Astrocyte of the hippocampus (primary cell): ENCODE results near the gene ANKS4B.
"Not testable (repeated sequence)": the region's sequence is repeated elsewhere in the genome, so short reads cannot be mapped to it uniquely, and the experiment has no call there.

Source experiments
- DNase-seq: peaks from one replicate; pipeline ENCODE4 v3.0.0; 2011; ENCODE audit warnings: low read depth, low spot score

The ANKS4B gene, protein sequence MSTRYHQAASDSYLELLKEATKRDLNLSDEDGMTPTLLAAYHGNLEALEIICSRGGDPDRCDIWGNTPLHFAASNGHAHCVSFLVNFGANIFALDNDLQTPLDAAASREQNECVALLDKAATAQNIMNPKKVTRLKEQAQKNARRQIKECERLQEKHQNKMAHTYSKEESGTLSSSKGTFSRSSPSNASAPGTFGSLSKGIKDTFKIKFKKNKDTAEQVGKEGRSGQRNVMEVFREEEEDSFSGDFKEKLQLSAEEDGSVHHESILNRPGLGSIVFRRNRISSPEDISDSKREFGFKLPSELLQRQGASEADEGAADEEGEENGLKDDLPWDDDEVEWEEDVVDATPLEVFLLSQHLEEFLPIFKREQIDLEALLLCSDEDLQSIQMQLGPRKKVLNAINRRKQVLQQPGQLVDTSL

DNA sequence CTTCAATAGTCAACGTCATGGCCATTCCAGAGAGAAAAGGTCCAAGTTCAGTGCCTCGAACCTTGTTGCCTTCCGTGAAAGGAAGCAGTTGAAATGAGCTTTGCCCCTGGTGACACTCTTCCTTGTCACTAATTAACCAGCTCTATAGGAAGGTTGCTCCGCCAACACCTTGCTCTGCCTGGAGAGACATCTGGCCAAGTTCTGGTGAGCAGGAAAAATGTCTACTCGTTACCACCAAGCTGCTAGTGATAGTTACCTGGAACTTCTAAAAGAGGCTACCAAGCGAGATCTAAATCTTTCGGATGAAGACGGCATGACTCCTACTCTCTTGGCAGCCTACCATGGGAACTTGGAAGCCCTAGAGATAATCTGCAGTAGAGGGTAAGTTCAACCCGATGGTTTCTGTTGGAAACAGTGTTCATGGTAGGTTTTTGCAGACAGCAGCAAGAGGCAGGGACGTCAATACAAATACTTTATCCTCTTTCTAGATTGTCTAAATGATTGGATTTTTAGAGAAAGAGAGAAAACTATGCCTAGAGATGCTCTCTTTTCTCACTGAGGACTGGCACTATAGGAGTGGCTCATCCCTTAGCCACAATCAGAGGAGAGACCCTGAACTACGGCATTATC is at the start of gene ANKS4B:
Gene ANKS4B, plus strand, starts transcription at position 179 of the 630 bp plus-strand sequence. Its CDS starts 39 bp downstream, at position 218.
- no peak for DNase-seq

DNA sequence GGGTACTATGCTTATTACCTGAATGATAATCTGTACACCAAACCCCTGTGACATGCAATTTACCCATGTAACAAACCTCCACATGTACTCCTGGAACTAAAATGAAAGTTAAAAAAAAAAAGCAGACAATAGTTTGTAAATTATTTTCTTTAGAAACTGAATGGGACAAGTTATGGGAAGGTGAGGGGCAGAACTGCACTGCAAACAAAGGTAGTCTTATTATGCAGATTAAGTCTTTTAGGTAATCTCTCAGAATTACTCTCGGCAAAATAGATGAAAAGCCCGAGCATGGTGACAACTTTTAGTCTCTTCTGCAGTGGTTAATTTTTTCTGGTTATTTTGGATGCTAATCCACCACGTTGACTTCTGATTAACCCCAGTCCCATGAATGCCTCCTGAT is 49.5 kb upstream of the ANKS4B start:
- DNase-seq: no peak

DNA sequence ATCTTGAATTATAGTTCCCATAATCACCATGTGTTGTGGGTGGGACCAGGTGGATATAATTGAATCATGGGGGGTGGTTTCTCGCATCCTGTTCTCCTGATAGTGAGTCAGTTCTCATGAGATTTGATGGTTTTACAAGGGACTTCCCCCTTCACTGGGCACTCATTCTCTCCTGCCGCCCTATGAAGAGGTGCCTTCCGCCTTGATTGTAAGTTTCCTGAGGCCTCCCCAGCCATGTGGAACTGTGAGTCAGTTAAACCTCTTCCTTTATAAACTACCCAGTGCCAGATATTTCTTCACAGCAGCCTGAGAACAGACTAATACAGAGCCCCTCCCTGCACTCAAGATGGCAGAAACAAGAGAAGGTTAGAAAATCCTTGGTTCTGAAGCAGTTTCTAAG is 48.7 kb upstream of the ANKS4B start:
- no peak for DNase-seq

DNA sequence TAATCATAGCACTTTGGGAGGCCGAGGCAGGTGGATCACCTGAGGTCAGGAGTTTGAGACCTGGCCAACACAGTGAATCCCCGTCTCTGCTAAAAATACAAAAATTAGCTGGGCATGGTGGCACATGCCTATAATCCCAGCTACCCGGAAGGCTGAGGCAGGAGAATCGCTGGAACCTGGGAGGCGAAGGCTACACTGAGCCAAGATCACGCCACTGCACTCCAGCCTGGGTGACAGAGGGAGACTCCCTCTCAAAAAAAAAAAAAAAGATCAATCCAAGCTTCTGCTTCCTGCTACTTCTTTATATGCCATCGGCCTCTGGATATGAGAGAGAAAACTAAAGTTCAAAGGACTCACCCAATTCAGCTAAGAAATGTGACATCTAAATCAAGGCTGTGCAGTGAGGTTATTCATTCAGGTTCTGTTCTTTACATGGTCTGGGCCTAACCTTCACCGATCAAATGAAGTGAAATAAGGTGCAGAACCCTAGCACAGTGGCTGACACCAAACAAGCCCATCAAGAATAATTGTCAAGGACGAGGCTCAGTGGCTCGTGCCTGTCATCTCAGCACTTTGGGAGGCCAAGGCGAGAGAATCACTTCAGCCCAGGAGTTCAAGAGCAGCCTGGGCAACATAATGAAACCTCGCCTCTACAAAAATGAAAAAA is 47.7 kb upstream of the ANKS4B start:
- no peak for DNase-seq

DNA sequence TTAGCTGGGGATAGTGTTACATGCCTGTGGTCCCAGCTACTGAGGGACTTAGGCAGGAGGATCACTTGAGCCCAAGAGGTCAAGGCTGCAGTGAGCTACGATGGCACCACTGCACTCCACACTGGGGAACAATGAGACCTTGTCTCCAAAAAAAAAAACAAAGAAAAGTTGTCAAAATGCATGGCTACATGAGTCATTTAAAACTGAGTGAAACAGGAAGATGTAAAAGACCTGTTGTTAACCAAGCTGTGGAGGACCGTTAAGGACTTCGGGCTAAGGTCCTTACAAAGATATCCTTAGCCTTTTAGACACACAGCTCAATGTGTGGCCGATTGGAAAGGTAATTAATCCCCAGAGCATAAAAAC is 47.2 kb upstream of the ANKS4B start:
- DNase-seq: peak; percentile 2

DNA sequence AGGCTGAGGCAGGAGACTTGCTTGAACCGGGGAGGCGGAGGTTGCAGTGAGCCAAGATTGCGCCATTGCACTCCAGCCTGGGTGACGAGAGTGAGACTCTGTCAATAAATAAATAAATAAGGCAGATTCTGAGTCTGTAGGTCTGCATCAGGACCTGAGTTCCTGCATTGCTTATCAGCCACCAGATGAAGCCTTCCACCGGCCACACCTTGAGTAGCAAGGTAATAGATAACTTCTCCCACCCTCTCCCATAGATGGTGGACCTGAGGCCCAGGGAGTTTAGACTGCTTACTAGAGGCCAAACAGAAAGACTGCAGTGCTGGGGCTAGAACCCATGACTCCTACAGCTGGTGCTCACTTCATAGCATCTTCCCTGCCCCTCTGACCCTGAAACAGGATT is 44.2 kb upstream of the ANKS4B start:
- DNase-seq: no peak

DNA sequence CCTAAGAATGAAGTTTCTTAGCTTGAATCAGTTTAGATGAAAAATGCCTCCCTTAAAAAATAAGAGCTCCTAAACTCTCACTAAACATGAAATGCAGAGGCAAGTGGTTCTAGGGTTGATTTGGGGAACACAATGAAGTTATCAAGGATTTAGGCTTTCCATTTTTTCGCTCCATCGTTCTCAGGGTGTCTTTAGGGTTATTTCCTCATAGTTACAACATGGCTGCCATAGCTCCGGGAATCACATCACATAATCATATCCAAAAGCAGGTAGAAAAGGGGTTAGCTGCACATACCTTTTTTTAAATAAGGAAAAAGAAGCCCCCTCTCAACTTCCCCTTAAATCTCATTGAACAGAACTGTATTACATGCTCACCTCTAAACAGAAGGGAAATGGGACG is 43.5 kb upstream of the ANKS4B start:
- DNase-seq: no peak

DNA sequence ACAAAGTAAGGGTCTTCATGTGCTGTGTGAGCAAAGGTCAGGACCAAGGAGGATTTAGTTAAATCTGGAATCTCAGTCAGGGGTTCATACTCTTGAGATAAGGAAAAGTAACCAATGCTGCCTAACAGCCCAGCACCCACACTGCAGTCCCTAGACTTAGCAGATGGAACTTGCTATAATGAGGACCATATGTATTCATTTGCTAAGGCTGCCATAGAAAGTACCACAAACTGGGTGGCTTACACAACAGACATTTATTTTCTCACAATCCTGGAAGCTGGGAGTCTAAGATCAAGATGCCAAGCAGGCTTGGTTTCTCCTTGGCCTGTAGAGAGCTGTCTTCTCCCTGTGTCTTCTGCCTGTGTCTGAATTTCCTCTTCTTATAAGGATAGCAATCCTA is 42.9 kb upstream of the ANKS4B start:
- DNase-seq: no peak

DNA sequence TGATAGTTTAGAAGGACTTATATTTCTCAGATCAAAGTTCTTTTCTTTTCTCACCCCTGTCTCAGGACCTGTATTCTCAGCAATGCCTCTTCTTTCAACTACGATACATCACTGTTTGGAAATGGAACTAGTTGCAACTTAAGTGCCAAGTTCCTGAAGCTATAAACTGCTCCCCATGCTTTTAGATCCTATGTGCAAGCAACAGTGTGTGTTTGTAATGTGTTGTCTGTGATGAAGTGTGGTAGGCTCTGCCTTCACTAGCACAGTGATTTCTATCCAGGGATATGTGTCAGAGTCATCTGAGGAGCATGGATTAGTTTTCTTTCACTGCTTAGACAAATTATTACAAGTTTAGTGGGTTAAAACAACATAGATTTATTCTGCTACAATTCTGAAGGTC is 40.5 kb upstream of the ANKS4B start:
- DNase-seq: no peak

DNA sequence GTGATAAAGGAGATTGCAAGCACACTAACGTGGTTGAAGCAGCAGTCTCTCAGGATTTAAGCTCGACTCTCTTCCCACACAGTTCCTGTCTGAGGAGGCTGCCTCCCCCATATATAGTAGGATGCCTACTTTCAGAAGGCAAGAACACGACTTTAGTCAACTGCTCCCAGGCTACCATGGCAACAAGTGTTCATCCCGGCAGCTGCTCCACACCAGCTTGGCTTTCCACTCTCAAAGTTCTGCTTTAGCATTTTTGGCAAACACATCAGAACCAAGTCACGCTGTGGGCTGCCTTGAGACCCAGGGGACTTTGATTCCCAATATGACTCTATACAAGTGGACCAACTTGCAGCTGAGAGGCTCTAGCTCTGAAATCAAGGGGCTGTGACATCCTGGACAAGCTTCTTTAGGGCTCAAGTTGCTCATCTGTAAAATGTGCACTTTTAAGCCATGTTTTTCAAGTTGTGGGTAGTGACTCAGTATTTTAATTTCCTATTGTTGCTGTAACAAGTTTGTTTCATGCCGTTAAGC is 38.7 kb upstream of the ANKS4B start:
- DNase-seq: peak; percentile 2

DNA sequence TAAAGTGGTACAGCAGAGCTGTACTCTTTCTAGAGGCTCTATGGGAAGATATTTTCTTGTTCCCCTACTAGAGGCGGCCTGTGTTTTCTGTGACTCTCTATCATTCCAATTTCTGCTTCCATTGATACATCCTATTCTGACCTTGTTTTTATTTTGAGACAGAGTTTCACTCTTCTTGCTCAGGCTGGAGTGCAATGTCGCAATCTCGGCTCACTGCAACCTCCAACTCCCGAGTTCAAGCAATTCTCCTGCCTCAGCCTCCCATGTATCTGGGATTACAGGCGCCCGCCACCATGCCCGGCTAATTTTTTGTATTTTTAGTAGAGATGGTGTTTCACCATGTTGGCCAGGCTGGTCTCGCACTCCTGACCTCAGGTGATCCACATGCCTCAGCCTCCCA is 38.2 kb upstream of the ANKS4B start:
- not testable (repeated sequence) for DNase-seq

DNA sequence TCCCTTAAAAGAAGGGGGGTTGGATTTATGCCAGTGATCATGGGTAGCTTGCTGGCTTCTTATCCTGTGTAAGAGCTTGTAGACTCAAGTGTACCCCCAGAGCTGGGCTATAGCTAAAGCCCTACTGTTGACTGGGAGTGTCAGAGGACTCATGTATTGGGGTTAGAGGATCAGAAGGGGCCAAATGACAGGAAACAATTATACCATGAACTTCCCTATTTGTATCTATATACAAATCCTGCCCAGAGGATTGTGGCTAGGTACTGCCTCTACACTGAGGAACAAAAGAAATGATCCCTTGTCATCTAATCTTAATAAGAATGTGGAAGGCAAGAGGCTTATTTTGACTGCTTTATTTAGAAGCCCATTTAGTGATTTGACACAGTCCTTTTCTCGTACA is 36.4 kb upstream of the ANKS4B start:
- DNase-seq: no peak

DNA sequence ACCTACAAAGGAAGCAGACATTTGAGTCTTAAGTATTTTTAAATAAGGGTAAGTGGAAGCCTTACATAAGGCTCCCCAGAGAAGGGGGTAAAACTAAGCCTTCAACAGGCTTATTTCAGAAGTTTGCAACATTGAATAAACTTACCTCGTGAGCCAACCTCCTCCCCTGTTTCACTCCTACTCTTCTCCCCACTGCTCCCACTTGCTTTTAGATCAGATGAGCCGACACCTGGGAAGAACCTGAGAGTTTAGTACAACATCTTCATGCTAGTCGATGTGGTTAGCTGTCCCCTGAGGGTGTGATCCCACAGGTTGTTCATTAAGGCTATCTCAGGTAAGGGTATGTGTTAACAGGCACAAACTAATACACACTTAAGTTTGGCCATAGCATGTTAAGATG is 35.9 kb upstream of the ANKS4B start:
- no peak for DNase-seq

DNA sequence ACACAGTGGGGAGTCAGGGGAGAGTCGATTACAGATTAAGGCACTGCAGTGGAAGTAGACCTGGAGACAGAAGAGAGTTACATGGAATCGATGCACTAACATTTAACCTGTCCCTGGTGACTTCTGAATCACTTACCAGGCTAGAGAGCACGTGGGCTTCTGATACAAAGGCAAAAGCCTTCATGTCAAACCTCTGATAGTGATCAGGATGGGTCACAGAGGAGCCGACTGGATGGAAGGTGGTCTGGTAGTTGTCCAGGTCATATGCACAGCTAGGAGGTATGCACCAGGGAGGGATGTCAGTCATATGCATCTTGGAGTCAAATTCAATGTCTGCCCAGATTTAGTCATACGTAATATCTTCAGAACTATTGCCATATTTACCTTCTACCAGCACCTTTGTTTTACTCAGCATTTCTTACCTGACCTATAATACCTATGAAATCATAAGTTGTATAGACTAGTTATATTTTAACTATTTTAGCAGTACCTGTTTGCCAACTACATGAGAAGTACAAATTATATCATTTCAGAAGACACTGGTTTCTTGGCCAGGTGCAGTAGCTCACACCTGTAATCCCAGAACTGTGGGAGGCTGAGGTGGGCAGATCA is 33.8 kb upstream of the ANKS4B start:
- no peak for DNase-seq

DNA sequence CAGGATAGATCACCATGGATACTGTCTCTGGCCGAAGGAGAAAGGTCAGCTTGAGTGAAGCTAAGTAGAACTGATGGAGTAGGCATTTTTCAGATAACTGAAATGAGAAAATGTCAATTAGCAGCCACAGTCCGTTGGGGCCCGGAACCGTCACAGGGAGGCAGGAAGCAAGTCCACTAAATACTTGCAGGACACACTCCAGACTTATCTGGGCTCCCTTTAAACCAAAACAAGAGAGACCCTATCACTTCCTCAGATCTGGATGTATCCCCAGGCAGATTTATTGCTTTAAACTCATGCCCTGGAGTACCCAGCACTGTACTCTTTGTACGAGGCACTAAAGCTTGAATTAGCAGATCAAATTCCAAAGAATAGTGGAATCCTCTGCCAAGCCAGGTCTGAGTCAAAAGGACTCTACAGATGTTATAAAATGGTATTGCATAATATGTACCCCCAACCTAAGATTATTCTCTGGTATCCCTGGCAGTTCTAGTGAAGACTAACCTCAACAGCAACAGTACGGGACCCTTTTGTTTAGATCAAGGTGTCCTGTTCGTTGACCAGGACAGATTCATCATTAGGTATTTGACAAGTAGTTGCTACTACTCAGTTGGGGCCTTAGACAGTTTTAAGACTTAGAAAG is 30.2 kb upstream of the ANKS4B start:
- DNase-seq: no peak

DNA sequence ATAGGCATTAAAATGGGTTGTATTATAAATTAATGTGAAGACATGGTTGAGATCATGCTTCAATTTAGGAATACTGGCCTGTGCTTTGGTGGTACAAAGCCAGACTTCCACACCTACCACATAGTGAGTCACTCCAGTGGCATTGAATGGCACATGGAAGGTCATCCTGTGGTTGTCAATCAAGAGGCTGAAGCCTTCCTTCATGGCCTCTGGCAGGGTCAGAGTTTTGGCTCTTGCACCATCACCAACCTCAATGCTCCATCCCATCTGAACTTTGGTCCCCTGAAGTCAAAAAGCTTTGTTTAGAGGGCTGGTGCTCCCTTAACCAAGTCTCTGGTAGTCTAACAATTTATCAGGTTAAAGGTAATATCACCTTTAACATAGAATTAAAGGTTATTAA is 28.2 kb upstream of the ANKS4B start:
- DNase-seq: no peak

DNA sequence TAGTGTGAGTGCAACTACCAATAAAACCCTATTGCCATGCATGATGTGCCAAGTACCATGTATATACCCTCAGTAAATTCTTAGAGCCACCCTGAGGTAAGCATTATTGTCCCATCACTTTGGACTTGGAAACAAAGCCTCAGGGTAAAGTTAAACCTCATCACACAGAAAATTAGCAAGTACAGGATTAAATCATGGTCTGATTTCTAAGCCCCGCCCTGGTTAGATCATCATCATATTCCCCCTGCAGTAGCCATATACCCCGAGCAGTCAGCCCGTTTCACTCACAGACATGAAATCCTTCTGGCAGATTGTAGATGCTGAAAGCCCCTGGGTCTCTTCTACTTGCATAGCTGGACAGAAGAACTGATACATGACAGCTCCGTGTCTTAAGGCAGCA is 26.9 kb upstream of the ANKS4B start:
- no peak for DNase-seq

DNA sequence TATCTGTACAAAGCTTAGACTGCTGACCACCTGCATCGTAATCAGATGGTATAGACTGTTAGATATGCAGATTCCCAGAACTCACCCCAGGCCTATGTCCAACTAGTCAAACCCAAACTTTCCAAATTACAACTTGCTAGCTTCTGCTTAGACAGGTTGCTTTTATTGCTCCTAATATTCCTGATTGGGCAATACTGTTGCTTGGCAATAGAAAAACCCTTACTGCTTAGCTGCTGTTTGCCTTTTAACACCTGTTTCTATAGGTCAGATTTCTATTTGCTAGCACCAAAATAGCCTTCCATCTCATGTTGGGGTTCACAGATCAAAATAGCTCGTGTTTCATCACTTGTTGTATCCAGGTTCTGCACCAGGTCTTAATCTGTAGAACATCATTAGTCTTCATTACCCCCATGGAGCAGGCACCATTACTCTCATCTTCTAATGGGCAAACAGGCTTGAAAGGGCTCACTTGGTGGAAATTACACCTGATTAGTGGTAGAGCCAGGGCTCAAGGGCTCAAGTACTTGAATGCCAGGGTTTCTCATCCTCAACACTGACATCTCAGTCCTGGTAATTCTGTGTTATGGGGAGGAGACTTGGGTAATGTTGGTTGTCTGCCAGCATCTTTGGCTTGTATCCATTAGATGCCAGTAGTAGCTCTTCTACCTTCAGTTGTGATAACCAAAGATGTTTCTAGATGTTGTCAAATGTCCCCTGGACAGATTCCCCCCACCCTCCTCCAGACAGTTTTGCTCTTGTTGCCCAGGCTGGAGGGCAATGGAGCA is 24.9 kb upstream of the ANKS4B start:
- DNase-seq: no peak

DNA sequence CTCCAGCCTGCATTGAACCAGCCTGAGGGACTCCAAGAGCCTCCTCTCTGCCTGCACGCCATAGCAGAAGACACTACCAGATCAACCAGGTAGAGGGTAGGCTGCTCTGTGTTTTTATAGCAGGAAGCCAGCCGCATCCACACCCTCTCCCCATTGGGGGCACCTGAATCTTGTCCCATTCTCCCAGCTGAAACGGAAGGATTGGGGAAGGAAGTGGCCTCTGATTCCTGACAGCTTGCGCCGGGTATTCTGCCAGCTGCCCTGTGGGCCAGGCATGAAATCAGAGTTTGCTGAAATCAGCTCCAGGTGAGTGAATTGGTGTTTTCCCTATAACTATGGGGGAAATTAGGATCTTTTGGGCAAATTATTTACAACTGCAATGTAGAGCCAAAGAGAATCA is 22.0 kb upstream of the ANKS4B start, which contains the start of gene ZP2:
Gene ZP2, minus strand, starts transcription at position 89 of the 400 bp plus-strand sequence. Its CDS starts 27 bp downstream, at position 62.
- DNase-seq: no peak

DNA sequence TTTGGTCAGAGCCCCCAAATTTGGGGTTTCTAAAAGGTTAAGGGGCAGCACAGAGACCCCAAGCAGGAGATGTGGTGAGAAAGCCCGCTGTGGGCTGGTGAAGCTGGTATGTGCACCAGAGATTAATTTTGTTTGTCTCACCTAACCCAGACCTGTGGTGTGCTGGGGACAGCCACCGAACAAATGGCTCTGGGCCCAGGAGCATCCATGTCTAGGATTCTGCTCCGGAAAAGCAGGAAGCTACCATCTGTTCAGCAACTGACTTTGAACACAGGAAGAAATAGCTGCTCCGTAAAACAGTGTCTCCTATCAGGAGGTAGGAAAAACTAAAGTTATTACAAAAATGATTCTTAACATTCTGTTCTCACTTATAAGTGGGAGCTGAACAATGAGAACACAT is 19.4 kb upstream of the ANKS4B start:
- no peak for DNase-seq

DNA sequence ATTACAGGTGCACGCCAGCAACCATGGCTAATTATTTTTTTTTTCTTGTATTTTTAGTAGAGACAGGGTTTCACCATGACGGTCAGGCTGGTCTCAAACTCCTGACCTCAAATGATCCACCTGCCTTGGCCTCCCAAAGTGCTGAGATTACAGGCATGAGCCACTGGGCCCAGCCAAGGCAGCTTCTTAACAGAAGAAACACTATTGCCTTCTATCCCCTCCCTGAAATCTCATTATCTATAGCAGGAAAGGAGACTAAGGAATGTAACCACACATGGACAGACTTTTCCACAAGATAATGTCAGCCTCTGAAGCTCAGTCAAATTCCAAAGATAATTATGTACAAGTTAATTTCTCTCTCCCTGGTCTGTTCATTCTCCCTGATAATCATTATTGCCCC is 16.4 kb upstream of the ANKS4B start:
- no peak for DNase-seq
